HG02870 (cell line): Measurements from ENCODE around the gene SRPK2.
"Not testable (repeated sequence)": the region's sequence is repeated elsewhere in the genome, so short reads cannot be mapped to it uniquely, and the experiment has no call there.

Experiments
- ATAC-seq: cut with Tn5 transposase; IDR thresholded peaks from one replicate; pipeline ENCODE4 v1.9.1; 2021; ENCODE audit warnings: mild to moderate bottlenecking, moderate library complexity; ENCODE audit not compliant: unreplicated experiment

The SRPK2 gene

DNA sequence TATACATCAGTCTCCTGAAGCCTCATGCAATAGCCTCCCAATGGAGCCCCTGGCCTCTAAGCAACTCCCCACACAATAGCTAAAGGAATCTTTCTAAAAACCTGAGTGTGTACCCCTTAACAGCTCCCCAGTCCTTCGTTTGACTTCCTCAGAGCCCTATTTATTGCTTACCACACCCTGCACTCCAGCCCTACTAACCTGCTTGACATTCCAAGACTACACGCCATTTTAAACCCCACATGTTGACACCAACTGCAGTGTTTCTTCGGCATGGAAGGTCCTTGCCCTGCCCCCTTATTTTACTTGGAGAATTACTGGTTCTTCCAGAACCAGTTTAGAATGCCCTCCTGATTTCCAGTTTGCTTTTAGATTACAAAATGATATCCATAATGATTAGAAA, 10.8 kb downstream of the SRPK2 start:
- ATAC-seq, result no peak

GRCh38 chr7:105376908-105377533, 11.7 kb downstream of the SRPK2 start:
- no peak for ATAC-seq

DNA sequence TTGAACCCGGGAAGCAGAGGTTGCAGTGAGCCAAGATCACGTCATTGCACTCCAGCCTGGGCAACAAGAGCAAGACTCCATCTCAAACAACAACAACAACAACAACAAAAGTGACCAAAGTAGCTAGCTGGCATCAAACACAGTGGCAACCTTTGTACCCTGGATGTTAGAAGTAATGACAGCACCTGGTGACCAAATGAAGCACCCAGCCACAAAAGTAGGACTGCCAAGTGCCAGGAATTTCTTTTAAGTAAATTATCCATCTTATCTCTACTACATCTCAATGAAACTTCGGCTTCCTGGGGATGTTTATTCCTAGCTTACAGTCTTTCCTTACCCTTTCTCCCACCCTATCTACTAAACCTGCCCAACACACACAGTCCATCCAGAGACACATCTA, 18.8 kb downstream of the SRPK2 start:
- no peak for ATAC-seq

- no peak for ATAC-seq
Observed at GRCh38 chr7:105367458-105367857, 21.3 kb downstream of the SRPK2 start.

- ATAC-seq, result no peak
Observed at GRCh38 chr7:105365541-105366534, 22.9 kb downstream of the SRPK2 start.

- no peak for ATAC-seq
Observed at GRCh38 chr7:105364684-105365083, 24.0 kb downstream of the SRPK2 start.

DNA sequence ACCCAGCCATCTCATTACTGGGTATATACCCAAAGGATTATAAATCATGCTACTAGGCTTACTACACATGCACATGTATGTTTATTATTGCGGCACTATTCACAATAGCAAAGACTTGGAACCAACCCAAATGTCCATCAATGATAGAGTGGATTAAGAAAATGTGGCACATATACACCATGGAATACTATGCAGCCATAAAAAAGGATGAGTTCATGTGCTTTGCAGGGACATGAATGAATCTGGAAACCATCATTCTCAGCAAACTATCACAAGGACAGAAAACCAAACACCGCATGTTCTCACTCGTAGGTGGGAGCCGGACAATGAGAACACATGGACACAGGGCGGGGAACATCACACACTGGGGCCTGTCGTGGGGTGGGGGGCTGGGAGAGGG, 25.1 kb downstream of the SRPK2 start:
- not testable (repeated sequence) for ATAC-seq

- not testable (repeated sequence) for ATAC-seq
Observed at GRCh38 chr7:105362685-105363084, 26.0 kb downstream of the SRPK2 start.

GRCh38 chr7:105361995-105362394, 26.7 kb downstream of the SRPK2 start:
- not testable (repeated sequence) for ATAC-seq

- ATAC-seq, result not testable (repeated sequence)
Observed at GRCh38 chr7:105360149-105360548, 28.6 kb downstream of the SRPK2 start.

- no peak for ATAC-seq
Observed at GRCh38 chr7:105355701-105356100, 33.0 kb downstream of the SRPK2 start.

DNA sequence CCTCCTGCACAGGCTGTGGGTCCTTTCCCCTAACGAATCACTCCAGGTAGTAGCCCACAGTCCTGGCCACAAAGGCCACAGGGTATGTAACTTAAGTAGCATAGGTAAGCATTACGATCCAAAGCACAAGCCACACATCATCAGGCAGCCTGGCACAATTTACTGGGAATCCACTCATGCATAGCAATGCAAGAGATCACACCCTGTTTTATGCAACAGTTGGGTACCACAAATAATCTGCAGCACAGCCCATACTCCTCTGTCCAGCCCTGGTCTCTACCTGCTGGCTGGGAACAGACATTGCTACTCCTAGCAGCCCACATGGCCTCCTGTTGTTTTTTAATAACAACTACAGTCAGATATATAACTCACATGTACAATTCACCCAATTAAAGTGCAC, 34.3 kb downstream of the SRPK2 start:
- no peak for ATAC-seq

DNA sequence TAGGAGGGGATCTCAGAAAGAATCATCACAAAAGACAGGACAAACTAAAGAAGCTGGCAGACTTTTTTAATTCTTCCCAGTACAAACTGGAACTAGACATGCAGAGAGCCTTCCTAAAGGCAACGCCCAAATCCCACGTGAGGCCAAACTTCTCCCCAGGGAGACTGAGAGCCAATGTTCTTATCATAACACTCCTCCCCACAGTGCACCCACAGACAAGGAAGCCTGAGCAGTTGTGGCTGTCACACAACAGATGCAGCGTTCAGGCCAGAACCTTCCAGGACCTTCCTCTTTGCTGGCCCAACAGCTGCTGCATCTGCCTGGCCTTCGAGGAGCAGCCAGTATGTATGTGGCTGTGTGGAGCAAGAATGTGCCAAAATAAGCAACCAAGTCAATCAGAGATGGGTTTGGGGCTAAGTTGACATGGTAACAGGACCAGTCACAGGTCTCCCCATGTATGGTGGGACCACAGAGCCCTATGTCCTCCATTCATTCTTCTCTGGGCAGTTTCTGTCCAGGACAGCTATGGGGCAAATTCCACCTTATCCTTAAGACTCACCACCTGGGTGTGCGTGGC, 34.9 kb downstream of the SRPK2 start:
- ATAC-seq, result no peak

DNA sequence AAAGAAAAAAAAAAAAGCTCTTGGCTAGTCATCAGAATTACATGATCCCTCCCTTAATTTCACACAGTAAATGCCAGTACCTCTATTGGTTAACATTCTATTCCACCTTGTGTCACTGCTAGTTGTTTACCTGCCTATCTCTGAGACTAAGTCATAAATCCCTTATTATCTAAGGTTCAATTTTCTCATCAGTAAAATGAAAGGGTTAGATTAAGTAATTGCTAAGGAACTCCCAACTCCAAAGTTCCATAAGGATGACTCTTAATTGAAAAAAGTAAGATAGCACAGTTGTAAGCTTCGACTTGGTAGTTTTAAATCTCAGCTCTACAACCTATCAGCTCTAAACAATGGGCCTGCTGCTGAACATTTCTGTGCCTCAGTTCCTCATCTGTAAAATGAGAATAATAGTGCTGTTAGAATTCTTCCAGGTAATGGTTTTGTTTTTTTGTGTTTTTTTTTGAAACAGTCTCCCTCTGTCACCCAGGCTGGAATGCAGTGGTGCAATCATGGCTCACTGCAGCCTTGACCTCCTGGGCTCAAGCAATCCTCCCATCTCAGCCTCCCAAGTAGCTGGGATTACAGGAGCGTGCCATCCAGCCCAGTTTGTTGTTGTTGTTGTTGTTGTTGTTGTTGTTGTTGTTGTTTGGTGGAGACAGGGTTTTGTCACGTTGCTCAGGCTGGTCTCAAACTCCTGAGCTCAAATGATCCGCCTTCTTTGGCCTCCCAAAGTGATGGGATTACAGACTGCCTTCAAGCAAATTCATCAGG, 35.6 kb downstream of the SRPK2 start:
- no peak for ATAC-seq

DNA sequence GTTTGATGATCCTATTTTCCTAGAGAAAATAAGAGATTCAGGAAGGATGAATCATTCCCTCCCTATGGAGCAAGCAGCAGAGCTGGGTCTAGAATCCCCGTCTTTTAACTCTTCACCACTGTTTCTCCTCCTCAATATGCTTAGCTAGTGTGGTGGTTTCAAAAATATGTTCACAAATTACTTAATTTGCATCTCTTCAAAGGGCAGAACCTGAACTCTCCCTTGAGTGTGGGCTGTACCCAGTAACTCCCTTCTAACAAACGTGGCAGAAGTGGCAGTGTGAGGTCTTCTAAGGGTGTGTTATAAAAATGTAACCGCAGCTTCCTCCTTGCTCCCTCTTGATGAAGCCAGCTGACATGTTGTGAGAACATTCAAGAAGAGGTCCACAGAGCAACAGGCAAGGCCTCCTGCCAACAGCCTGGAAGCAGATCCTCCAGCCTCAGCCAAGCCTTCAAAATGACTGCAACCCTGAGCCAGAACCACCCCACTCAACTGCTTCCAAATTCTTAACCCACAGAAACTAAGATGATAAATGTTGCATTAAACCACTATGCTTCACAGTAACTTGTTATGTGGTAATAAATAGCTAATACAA, 36.6 kb downstream of the SRPK2 start:
- ATAC-seq, result peak; percentile 81

DNA sequence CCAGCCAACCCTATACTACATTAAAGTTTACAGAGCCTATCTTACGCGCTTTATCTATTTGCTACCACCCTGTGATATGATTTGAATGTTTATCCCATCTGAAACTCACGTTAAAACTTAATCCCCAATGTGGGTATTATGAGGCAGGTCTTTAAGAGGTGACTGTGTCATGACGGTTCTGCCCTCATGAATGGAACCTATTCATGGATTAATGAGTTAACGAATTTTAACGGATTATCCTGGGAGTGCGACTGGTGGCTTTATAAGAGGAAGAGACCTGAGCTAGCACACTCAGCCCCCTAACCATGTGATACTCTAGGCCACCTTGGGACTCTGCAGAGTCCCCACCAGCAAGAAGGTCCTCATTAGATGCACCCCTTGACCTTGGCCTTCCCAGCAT, 37.8 kb downstream of the SRPK2 start:
- no peak for ATAC-seq

GRCh38 chr7:105348177-105348576, 40.5 kb downstream of the SRPK2 start:
- ATAC-seq, result not testable (repeated sequence)

DNA sequence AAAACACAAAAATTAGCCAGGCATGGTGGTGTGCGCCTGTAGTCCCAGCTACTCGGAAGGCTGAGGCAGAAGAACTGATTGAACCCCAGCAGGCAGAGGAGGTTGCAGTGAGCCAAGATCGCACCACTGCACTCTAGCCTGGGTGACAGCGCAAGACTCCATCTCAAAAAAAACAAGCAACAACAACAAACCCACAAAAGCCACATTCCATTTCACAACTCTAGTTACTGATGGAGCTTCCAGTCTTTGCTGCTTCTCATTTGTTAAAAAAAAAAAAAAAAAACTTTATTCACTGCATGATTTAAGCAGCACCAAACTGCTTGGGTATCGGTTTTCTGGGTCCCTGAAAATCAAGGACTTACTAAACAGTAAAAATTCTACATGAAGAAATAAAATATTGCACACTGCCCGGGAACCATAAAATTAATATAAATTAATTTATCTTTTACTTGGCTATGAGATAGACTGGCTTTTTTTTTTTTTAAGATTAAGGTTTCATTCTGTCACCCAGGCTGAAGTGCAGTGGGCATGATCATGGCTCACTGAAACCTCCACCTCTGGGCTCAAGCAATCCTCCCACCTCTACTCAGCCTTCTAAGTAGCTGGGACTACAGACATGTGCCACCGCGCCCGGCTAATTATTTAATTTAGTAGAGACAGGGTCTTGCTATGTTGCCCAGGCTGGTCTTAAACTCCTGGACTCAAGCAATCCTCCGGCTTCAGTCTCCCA, 42.0 kb downstream of the SRPK2 start:
- no peak for ATAC-seq

DNA sequence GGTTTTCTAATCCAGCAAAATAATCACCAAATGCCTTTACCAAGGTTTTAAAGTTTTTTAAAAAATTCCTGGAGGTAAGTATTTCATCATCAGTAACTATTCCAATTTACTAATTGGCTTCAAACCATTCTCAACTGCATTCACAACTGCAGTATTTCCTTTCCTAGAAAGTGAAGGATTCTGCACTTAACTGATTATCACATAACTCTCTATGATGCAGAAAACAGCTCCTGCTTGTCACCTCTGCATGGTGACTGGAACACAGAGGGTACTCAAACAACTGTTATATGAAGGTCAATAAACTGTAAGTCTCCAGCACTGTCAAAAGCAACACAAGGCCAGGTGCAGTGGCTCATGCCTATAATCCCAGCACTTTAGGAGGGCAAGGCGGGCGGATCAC, 42.6 kb downstream of the SRPK2 start:
- no peak for ATAC-seq

DNA sequence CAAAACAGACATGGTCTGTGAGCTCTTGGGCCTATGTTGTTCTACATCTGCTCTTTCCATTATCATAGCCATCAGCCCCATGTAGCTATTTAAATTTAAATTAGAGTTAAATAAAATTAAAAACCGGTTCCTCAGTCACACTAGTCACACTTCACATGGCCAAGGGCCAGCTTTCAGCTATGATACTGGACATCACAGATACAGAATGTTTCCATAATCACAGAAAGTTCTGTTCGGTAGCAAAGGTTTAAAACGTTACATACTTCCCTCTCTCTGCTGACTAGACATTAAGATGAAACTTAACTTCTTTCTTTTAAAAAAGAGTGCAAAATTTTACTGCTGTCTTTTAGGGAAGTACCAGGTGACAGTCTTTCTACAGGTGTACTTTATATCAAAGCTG, 43.0 kb downstream of the SRPK2 start:
- no peak for ATAC-seq
